H1 (cell line): ENCODE results near the gene CCDC8. TPM values are rescaled to one million over a fixed set of nuclear protein-coding genes. Genes with fewer than 3 reads are reported as not detected.

ENCODE experiments used
- polyA plus RNA-seq, 7 experiments: library from polyadenylated mRNA; depleted of rRNA in 3 of 7; stranded (reverse) in 5 of 7; unstranded in 2 of 7; fragments of >200 nt in 5 of 7; fragments of 200-250 nt in 2 of 7; gene quantifications; 1 replicate in 5 of 7; 2 replicates in 1 of 7; 4 replicates in 1 of 7; pipeline versions ENCODE4 v1.2.1 to v1.2.3, GENCODE V29; 2011 to 2013; ENCODE audit warnings: missing spikeins in 2 of 7, mixed read lengths in 2 of 7
- total RNA-seq: library from RNA; stranded (reverse); fragmentation: NEBNext Ultra II Directional; extraction: Animal tissue kit (Norgen Biotek cat#: 25700); gene quantifications from 2 replicates; pipeline ENCODE4 v1.2.1, GENCODE V29; 2021

The CCDC8 gene
- total and polyA plus RNA-seq, 2 of the 8 experiments (the other 6 are each of a cell fraction or from before 2014, with no cell fraction given) = 4.9 to 13.6 TPM

Other genes starting within 250 kb of the CCDC8 start
- gene IGFL1, start 183.8 kb downstream of the CCDC8 start, total RNA-seq = not detected in 2 replicates
- gene IGFL1, start 183.8 kb downstream of the CCDC8 start, polyA plus RNA-seq (2011; rRNA removed) = not detected in 2 replicates
- 38.6 and 46.5 TPM in 2 replicates for gene HIF3A, start 116.5 kb downstream of the CCDC8 start, total RNA-seq
- gene HIF3A, start 116.5 kb downstream of the CCDC8 start, polyA plus RNA-seq (2011; rRNA removed) = 38.8 and 65.9 TPM in 2 replicates
- gene PPP5C, start 66.5 kb downstream of the CCDC8 start, total RNA-seq = 105 and 112 TPM in 2 replicates
- 156 and 199 TPM in 2 replicates for gene PPP5C, start 66.5 kb downstream of the CCDC8 start, polyA plus RNA-seq (2011; rRNA removed)
- 1.7 and 1.8 TPM in 2 replicates for gene PNMA8C, start 15.4 kb upstream of the CCDC8 start, total RNA-seq
- gene PNMA8C, start 15.4 kb upstream of the CCDC8 start, polyA plus RNA-seq (2011; rRNA removed) = 0.46 and 0.53 TPM in 2 replicates
- gene PNMA8A, start 58.0 kb upstream of the CCDC8 start, total RNA-seq = 21.6 and 22.8 TPM in 2 replicates
- 9.2 and 10.0 TPM in 2 replicates for gene PNMA8A, start 58.0 kb upstream of the CCDC8 start, polyA plus RNA-seq (2011; rRNA removed)
- 1.2 and 1.4 TPM in 2 replicates for gene PNMA8B, start 82.3 kb upstream of the CCDC8 start, total RNA-seq
- 0.48 and 0.94 TPM in 2 replicates for gene PNMA8B, start 82.3 kb upstream of the CCDC8 start, polyA plus RNA-seq (2011; rRNA removed)
- 318 and 326 TPM in 2 replicates for gene CALM3, start 187.8 kb upstream of the CCDC8 start, total RNA-seq
- gene CALM3, start 187.8 kb upstream of the CCDC8 start, polyA plus RNA-seq (2011; rRNA removed) = 315 and 405 TPM in 2 replicates
- not detected in 2 replicates for gene PTGIR, start 211.5 kb upstream of the CCDC8 start, total RNA-seq
- gene PTGIR, start 211.5 kb upstream of the CCDC8 start, polyA plus RNA-seq (2011; rRNA removed) = 0.15 and 0.19 TPM in 2 replicates
- not detected in 2 replicates for gene GNG8, start 222.6 kb upstream of the CCDC8 start, total RNA-seq
- not detected in 2 replicates for gene GNG8, start 222.6 kb upstream of the CCDC8 start, polyA plus RNA-seq (2011; rRNA removed)
- 1.5 and 2.0 TPM in 2 replicates for gene DACT3, start 247.6 kb upstream of the CCDC8 start, total RNA-seq
- 1.8 and 1.9 TPM in 2 replicates for gene DACT3, start 247.6 kb upstream of the CCDC8 start, polyA plus RNA-seq (2011; rRNA removed)